NCI-H2227 (cell line): ENCODE data around the gene WLS.

Source experiments
- DNase-seq: peaks from one replicate; lab custom pipeline; 2025; ENCODE audit not compliant: unreplicated experiment; lab: John Stamatoyannopoulos, UW

WLS gene

DNA sequence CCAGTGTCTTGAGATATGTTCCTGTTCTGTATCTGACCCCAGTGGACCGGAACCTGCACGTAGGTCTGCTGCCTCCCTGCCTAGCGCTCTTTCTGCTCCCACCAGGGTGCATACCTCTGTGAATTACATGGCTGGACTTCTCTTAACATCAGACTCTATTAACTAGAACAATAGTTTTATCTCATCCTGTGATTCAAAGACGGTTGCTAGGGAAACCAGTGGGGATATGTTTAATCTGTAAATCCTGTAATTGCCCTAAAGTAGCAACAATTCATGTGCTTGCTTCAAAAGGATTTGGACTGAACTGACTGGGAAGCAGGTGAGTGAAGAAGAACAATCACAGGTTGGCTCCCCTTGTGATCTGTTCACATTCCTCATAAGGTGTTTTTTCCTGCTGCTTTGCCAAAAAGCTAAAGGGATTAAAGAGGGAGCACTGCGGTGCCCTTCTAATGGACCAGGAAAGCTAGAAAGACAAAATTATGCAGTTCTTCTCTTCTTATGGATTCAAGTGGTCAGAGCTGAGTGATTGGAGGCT, 129.2 kb downstream of the WLS start:
- DNase-seq = peak; percentile 77

- no peak for DNase-seq
Measured at GRCh38 chr1:68101829-68102228, 130.5 kb downstream of the WLS start.

DNA sequence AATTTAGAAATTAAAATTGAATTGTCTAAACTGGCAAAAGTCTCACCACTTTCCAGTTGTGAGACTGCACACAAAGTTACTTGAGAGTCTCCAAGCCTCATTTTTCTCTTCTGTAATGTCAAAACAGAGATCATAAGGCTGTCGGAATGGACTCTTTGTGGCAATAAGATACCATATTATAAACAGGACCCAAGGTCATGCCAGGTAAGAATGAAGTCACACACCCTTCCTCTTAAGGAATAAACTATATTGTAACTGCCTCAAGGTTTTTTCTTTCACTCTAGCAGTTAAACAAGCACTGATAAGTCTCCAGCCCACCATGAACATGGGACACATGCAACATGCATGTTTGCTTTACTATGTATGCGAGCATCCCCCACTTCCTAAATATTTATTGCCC, 131.8 kb downstream of the WLS start:
- no peak for DNase-seq

GRCh38 chr1:68093737-68094136, 138.6 kb downstream of the WLS start:
- no peak for DNase-seq

GRCh38 chr1:68087184-68087583, 145.1 kb downstream of the WLS start:
- DNase-seq = no peak

DNA sequence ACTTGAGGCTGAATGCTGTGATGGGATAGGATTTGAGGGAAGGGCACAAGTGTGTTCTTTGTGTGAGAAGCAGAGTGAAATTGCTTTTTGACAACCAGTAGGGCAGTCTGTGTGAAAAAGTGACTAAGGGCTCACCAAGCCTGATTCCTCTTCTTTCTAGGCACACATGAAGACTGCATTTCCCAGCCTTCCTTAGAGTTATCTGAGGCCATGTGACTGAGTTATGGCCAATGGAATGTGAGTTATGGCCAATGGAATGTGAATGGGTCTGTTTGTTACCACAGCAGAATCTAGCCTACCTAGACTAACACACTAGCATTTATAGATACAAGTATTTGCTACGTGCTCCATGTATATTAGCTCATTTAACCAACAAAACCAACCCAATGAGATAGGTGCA, 146.6 kb downstream of the WLS start:
- no peak for DNase-seq

DNA sequence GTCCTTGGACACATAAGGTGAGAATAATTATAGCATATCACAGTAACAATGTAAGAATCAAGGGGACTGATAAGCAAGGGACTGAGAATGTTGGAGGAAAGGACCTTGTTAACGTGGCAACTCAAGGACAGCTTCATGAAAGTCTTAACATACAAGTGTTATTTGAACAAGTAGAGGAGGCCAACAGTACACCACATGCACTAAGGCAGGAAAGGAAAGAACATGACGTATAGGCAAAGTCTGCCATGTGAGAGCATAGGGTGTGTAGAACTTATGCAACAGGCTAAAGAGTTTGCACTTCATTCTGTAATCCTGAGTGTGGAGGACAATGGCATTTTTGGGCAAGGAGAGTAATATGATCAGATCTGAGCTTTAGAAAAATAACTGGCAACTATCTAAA, 148.6 kb downstream of the WLS start:
- no peak for DNase-seq

- DNase-seq = no peak
Measured at GRCh38 chr1:68081775-68082283, 150.5 kb downstream of the WLS start.

DNA sequence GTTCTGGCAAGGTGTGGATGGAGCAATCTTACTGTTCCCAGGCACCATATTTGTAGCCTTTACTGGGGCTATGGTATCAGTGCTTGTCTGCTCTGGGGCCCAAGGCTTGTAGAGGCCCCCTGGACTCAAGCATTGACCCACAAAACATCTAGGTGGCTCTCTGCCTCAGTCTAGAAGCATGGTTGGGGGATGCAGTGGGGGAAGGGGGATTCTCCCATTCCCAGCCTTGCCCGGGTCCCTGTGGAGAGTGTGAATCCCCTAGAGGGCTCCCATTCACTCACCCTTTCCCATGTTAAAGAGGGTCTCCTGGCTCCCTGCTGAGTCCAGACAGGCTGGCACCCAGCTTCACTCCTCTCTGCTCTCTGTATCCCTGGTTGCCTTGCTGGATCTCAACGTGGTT, 153.7 kb downstream of the WLS start:
- DNase-seq = no peak
